Measurements from ENCODE around the gene ZNF33B. TPM values are rescaled to one million over a fixed set of nuclear protein-coding genes. Genes with fewer than 3 reads are reported as not detected.

ZNF33B gene
- total and polyA plus RNA-seq, 9 of the 15 experiments (the other 6 are each of a cell fraction or from before 2014, with no cell fraction given), result 6.9 to 23.9 (median 15.4) TPM

- TF ChIP-seq, protein P1, sequence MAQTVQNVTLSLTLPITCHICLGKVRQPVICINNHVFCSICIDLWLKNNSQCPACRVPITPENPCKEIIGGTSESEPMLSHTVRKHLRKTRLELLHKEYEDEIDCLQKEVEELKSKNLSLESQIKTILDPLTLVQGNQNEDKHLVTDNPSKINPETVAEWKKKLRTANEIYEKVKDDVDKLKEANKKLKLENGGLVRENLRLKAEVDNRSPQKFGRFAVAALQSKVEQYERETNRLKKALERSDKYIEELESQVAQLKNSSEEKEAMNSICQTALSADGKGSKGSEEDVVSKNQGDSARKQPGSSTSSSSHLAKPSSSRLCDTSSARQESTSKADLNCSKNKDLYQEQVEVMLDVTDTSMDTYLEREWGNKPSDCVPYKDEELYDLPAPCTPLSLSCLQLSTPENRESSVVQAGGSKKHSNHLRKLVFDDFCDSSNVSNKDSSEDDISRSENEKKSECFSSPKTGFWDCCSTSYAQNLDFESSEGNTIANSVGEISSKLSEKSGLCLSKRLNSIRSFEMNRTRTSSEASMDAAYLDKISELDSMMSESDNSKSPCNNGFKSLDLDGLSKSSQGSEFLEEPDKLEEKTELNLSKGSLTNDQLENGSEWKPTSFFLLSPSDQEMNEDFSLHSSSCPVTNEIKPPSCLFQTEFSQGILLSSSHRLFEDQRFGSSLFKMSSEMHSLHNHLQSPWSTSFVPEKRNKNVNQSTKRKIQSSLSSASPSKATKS (CRISPR knock-in tag; IDR thresholded peaks at IDR 0.05), result no peak
- no peak for TF ChIP-seq SLC30A9 (CRISPR knock-in tag; IDR thresholded peaks at IDR 0.05)
- TF ChIP-seq KDM2B (CRISPR knock-in tag; IDR thresholded peaks at IDR 0.05), result no peak
- TF ChIP-seq TAF9B (IDR thresholded peaks at IDR 0.05; ENCODE audit: partially characterized antibody), result peak; percentile 77
- TF ChIP-seq FOXP1 (CRISPR knock-in tag; IDR thresholded peaks at IDR 0.05), result peak; percentile 85
- TF ChIP-seq SMARCC2 (IDR thresholded peaks at IDR 0.05; ENCODE audit: low read depth), result no peak
- TF ChIP-seq ZFP30 (CRISPR knock-in tag; IDR thresholded peaks at IDR 0.05; ENCODE audit: borderline replicate concordance), result no peak
- TF ChIP-seq, protein P2, sequence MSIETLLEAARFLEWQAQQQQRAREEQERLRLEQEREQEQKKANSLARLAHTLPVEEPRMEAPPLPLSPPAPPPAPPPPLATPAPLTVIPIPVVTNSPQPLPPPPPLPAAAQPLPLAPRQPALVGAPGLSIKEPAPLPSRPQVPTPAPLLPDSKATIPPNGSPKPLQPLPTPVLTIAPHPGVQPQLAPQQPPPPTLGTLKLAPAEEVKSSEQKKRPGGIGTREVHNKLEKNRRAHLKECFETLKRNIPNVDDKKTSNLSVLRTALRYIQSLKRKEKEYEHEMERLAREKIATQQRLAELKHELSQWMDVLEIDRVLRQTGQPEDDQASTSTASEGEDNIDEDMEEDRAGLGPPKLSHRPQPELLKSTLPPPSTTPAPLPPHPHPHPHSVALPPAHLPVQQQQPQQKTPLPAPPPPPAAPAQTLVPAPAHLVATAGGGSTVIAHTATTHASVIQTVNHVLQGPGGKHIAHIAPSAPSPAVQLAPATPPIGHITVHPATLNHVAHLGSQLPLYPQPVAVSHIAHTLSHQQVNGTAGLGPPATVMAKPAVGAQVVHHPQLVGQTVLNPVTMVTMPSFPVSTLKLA (conservative IDR thresholded peaks at IDR 0.05), result peak in 1 of 2 experiments; percentile 83
- TF ChIP-seq, protein P3, sequence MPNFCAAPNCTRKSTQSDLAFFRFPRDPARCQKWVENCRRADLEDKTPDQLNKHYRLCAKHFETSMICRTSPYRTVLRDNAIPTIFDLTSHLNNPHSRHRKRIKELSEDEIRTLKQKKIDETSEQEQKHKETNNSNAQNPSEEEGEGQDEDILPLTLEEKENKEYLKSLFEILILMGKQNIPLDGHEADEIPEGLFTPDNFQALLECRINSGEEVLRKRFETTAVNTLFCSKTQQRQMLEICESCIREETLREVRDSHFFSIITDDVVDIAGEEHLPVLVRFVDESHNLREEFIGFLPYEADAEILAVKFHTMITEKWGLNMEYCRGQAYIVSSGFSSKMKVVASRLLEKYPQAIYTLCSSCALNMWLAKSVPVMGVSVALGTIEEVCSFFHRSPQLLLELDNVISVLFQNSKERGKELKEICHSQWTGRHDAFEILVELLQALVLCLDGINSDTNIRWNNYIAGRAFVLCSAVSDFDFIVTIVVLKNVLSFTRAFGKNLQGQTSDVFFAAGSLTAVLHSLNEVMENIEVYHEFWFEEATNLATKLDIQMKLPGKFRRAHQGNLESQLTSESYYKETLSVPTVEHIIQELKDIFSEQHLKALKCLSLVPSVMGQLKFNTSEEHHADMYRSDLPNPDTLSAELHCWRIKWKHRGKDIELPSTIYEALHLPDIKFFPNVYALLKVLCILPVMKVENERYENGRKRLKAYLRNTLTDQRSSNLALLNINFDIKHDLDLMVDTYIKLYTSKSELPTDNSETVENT (CRISPR knock-in tag; IDR thresholded peaks at IDR 0.05), result peak; percentile 38; the same call in 1 of the 2 replicates
- TF ChIP-seq, protein P4, sequence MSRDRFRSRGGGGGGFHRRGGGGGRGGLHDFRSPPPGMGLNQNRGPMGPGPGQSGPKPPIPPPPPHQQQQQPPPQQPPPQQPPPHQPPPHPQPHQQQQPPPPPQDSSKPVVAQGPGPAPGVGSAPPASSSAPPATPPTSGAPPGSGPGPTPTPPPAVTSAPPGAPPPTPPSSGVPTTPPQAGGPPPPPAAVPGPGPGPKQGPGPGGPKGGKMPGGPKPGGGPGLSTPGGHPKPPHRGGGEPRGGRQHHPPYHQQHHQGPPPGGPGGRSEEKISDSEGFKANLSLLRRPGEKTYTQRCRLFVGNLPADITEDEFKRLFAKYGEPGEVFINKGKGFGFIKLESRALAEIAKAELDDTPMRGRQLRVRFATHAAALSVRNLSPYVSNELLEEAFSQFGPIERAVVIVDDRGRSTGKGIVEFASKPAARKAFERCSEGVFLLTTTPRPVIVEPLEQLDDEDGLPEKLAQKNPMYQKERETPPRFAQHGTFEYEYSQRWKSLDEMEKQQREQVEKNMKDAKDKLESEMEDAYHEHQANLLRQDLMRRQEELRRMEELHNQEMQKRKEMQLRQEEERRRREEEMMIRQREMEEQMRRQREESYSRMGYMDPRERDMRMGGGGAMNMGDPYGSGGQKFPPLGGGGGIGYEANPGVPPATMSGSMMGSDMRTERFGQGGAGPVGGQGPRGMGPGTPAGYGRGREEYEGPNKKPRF (IDR thresholded peaks at IDR 0.05; ENCODE audit: low read depth, low read length), result no peak
- peak; percentile 86; the same call in 1 of the 2 replicates for TF ChIP-seq ZBTB7A (IDR thresholded peaks at IDR 0.05; ENCODE audit: borderline replicate concordance, control insufficient read depth, low read depth, low read length)
- no peak; the same call in 1 of the 2 replicates for TF ChIP-seq ETS1 (conservative IDR thresholded peaks at IDR 0.05; ENCODE audit: control insufficient read depth, low read depth, low read length)
- 0 out of 2 replicates have a peak, but pooled peaks have one; percentile 4 for TF ChIP-seq ZNF445 (CRISPR knock-in tag; IDR thresholded peaks at IDR 0.05; ENCODE audit: low read depth)
- TF ChIP-seq ZNF212 (CRISPR knock-in tag; IDR thresholded peaks at IDR 0.05), result no peak
- TF ChIP-seq HDAC3 (IDR thresholded peaks at IDR 0.05; ENCODE audit: borderline replicate concordance, partially characterized antibody), result peak; percentile 98
- no peak for TF ChIP-seq SNRNP70 (optimal IDR thresholded peaks at IDR 0.05; ENCODE audit: low read depth, low read length)
- TF ChIP-seq TRIM24 (IDR thresholded peaks at IDR 0.05), result 0 out of 4 replicates have a peak, but pooled peaks of 1 of the 2 experiments have one; percentile 21
Observed at GRCh38 chr10:42638055-42638820, at the start of gene ZNF33B (continued).
